ENCODE data around the gene P4HTM. TPM values are rescaled to one million over a fixed set of nuclear protein-coding genes. Genes with fewer than 3 reads are reported as not detected.

The P4HTM gene
- total RNA-seq, 1 donor from 2014 or later, result 34.4 TPM

DNA sequence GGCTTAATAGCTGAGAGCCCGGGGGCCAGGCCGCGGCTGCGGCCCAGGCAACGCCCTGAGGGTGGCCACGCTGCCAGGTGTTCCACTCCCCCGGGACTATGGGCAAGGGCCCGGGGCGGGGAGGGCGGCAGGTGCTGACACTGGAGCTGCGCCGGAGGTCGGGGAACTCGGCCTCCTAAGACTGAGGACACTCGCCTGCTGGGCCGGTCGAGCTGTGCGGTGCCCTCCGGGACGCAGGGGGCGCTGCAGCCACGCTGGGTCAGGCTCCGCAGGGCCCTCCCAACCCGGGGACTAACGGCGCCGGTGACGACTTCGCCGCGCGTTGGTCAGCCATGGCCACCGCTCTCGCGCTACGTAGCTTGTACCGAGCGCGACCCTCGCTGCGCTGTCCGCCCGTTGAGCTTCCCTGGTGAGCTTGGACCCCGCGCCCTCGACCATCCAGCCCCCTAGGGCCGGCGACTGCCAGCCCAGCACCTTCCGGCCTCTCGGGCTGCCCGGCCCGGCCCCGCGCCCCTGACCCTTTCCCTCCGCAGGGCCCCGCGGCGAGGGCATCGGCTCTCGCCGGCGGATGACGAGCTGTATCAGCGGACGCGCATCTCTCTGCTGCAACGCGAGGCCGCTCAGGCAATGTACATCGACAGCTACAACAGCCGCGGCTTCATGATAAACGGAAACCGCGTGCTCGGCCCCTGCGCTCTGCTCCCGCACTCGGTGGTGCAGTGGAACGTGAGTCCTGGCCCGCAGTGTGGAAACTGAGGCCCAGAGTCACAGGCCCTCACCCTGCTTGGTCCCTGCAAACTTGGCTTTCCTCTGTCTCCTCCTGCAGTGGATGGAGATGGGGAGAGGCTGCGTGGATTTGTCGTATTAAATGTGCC, 32.0 kb downstream of the P4HTM start, which contains the start of gene NDUFAF3:
Gene NDUFAF3, plus strand, starts transcription at position 309 of the 875 bp plus-strand sequence. Its CDS starts 24 bp downstream, at position 333.
- TF ChIP-seq, protein P1, sequence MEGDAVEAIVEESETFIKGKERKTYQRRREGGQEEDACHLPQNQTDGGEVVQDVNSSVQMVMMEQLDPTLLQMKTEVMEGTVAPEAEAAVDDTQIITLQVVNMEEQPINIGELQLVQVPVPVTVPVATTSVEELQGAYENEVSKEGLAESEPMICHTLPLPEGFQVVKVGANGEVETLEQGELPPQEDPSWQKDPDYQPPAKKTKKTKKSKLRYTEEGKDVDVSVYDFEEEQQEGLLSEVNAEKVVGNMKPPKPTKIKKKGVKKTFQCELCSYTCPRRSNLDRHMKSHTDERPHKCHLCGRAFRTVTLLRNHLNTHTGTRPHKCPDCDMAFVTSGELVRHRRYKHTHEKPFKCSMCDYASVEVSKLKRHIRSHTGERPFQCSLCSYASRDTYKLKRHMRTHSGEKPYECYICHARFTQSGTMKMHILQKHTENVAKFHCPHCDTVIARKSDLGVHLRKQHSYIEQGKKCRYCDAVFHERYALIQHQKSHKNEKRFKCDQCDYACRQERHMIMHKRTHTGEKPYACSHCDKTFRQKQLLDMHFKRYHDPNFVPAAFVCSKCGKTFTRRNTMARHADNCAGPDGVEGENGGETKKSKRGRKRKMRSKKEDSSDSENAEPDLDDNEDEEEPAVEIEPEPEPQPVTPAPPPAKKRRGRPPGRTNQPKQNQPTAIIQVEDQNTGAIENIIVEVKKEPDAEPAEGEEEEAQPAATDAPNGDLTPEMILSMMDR (IDR thresholded peaks at IDR 0.05), result peak; percentile 39
- H3K4me1 Mint-ChIP-seq, result peaks cover 66% of the 10 kb centered on the region
- peaks cover 49% of the 10 kb centered on the region for H3K36me3 Mint-ChIP-seq (ENCODE audit: low read depth)
- intact Hi-C loops (cut with micrococcal nuclease), result loop anchor here (1.0 to 10.0 kb wide), 11 partner anchors 7 to 1273 kb away; partner anchors contain the start of genes ARIH2, DAG1, HYAL3 and IFRD2
- CTCF ChIA-PET, result interaction anchor here (1.0 to 3.6 kb wide), 9 partner anchors 7 to 72 kb away, joined by 3 to 30 read pairs (median 6); partner anchors contain the start of genes IMPDH2, P4HTM, QRICH1 and WDR6
- H3K4me3 Mint-ChIP-seq, result peak within 1 kb of the TSS; percentile 94
- no peaks in the 10 kb centered on the region for H3K27me3 Mint-ChIP-seq
- peak; percentile 94 for DNase-seq
- peak; percentile 67 for ATAC-seq (ENCODE audit: low read depth)
- no peaks in the 10 kb centered on the region for H3K9me3 Mint-ChIP-seq
- peak within 1 kb of the TSS; percentile 97 for H3K27ac Mint-ChIP-seq
- POLR2A ChIA-PET, result interaction anchor here (0.5 to 14.9 kb wide), 33 partner anchors 7 to 1207 kb away, joined by 3 to 372 read pairs (median 5); partner anchors contain the start of genes ARIH2, DAG1, IMPDH2 and IP6K2

DNA sequence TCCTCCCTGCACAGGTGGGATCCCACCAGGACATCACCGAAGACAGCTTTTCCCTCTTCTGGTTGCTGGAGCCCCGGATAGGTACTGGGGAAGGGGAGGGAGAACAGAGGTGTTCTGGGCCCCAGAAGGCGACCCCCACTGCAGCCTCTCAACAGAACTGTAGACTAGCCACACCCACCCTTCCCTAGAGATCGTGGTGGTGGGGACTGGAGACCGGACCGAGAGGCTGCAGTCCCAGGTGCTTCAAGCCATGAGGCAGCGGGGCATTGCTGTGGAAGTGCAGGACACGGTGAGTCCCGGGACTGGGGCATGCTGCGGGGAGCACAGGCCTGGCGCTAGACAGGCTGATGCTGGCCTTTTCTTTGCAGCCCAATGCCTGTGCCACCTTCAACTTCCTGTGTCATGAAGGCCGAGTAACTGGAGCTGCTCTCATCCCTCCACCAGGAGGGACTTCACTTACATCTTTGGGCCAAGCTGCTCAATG, 32.7 kb downstream of the P4HTM start:
- ChIA-PET CTCF (interaction anchor here (1.0 to 3.6 kb wide), 7 partner anchors 10 to 71 kb away, joined by 3 to 30 read pairs (median 6); partner anchors contain the start of genes P4HTM, QRICH1 and WDR6), POLR2A (interaction anchor here (0.5 to 14.9 kb wide), 13 partner anchors 9 to 1206 kb away, joined by 3 to 372 read pairs (median 10); partner anchors contain the start of genes P4HTM, QRICH1, USP19 and WDR6)
- TF ChIP-seq, protein P1 (IDR thresholded peaks at IDR 0.05), result no peak
- intact Hi-C loops (cut with micrococcal nuclease), result loop anchor here (1.0 to 10.0 kb wide), 3 partner anchors 98 to 1272 kb away; partner anchors contain the start of genes HYAL3, IFRD2, NAA80 and PRKAR2A
- H3K4me1 Mint-ChIP-seq, result peaks cover 64% of the 10 kb centered on the region
- ATAC-seq (ENCODE audit: low read depth) (no peak), DNase-seq (no peak)
- no peaks in the 10 kb centered on the region for H3K9me3 Mint-ChIP-seq
- H3K27ac Mint-ChIP-seq, result peak overlapping the region; percentile 95
- no peaks in the 10 kb centered on the region for H3K27me3 Mint-ChIP-seq
- peaks cover 54% of the 10 kb centered on the region for H3K36me3 Mint-ChIP-seq (ENCODE audit: low read depth)
- H3K4me3 Mint-ChIP-seq, result peak overlapping the region; percentile 94

DNA sequence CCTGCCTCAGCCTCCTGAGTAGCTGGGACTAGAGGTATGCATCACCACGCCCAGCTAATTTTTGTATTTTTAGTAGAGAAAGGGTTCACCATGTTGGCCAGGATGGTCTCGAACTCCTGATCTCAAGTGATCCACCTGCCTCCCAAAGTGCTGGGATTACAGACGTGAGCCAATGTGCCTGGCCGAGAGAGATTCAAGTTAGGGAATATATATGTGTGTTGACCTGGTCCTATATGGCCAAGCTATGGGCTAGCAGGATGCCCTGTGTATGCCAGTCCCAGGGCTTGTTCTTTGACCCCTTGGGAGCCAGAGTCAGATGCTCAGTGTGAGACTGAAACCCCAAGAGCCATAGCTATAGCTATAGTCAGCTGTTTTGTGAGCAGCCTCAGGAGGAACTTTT, 33.7 kb downstream of the P4HTM start:
- ATAC-seq (ENCODE audit: low read depth) (no peak), DNase-seq (no peak)
- peaks cover 71% of the 10 kb centered on the region for H3K4me1 Mint-ChIP-seq
- no peaks in the 10 kb centered on the region for H3K27me3 Mint-ChIP-seq
- peak overlapping the region; percentile 50 for H3K27ac Mint-ChIP-seq
- H3K4me3 Mint-ChIP-seq, result peak overlapping the region; percentile 35
- no peaks in the 10 kb centered on the region for H3K9me3 Mint-ChIP-seq
- POLR2A ChIA-PET, result interaction anchor here (0.6 to 14.9 kb wide), 4 partner anchors 16 to 70 kb away, joined by 3 to 372 read pairs (median 11); partner anchors contain the start of genes QRICH1 and WDR6
- peaks cover 58% of the 10 kb centered on the region for H3K36me3 Mint-ChIP-seq (ENCODE audit: low read depth)
- CTCF ChIA-PET, result interaction anchor here (0.8 to 1.1 kb wide), 2 partner anchors 17 to 36 kb away, joined by 3 to 5 read pairs; partner anchors contain the start of gene WDR6
- TF ChIP-seq, protein P1 (IDR thresholded peaks at IDR 0.05), result no peak
- intact Hi-C loops (cut with micrococcal nuclease), result loop anchor here (5.0 to 10.0 kb wide), 2 partner anchors 176 to 1271 kb away; partner anchors contain the start of genes HYAL3, IFRD2, NAA80 and PRKAR2A

DNA sequence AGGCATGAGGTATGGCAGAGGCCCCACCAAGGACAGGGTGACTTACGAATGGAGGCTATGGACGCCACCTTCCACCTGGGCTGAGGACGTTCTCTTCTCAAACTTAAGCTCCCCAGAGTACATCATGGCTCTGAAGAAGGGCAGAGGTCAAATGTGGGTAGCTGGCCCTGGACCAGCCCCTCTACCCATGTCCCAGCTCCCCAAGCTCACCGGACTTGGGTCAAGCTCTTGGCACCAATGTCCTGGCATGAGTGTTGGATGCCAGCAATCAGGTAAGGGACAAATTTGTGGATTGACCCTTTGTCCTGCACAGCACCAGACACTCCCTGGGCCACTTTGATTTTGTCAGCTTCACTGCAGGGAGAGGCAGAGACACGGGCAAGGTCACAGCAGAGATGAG, 34.4 kb downstream of the P4HTM start:
- DNase-seq (no peak), ATAC-seq (ENCODE audit: low read depth) (no peak)
- H3K27ac Mint-ChIP-seq, result peak overlapping the region; percentile 50
- peaks cover 62% of the 10 kb centered on the region for H3K36me3 Mint-ChIP-seq (ENCODE audit: low read depth)
- ChIA-PET POLR2A (interaction anchor here (0.6 to 14.9 kb wide), 4 partner anchors 8 to 70 kb away, joined by 6 to 372 read pairs (median 11); partner anchors contain the start of genes QRICH1 and WDR6), CTCF (no interaction called here)
- TF ChIP-seq, protein P1 (IDR thresholded peaks at IDR 0.05), result no peak
- no peaks in the 10 kb centered on the region for H3K27me3 Mint-ChIP-seq
- peaks cover 74% of the 10 kb centered on the region for H3K4me1 Mint-ChIP-seq
- H3K4me3 Mint-ChIP-seq, result no peak overlapping the region
- intact Hi-C loops (cut with micrococcal nuclease), result loop anchor here (5.0 to 10.0 kb wide), 2 partner anchors 177 to 1270 kb away; partner anchors contain the start of genes HYAL3, IFRD2, NAA80 and PRKAR2A
- H3K9me3 Mint-ChIP-seq, result no peaks in the 10 kb centered on the region

Data from activated B cell treated with CpG ODN at 0.5 μM for 24 hours (primary cell).